Liver (tissue), 9 donors: ENCODE measurements around the gene ENTHD1. TPM values are rescaled to one million over a fixed set of nuclear protein-coding genes. Genes with fewer than 3 reads are reported as not detected.

Source experiments
- DNase-seq: peaks from one replicate; pipeline ENCODE4 v3.0.0-alpha.2; 2017; ENCODE audit warnings: low spot score
- H3K27ac ChIP-seq, 2 donors: one replicate each; pipeline ENCODE4 v1.7.0; 2013; ENCODE audit warnings: inconsistent platforms in 2 of 2, low read length in 2 of 2, control low read depth in 1 of 2, low read depth in 1 of 2, mild to moderate bottlenecking in 1 of 2
- H3K27me3 ChIP-seq, 4 donors: one replicate each; pipeline versions ENCODE4 v1.6.1 to v1.7.0; 2013; ENCODE audit warnings: low read length in 3 of 4, inconsistent platforms in 1 of 4, mild to moderate bottlenecking in 1 of 4, moderate library complexity in 1 of 4; ENCODE audit not compliant: control insufficient read depth in 4 of 4, insufficient read depth in 4 of 4
- H3K36me3 ChIP-seq, 4 donors: one replicate each; pipeline versions ENCODE4 v1.6.1 to v1.7.0; 2013; ENCODE audit warnings: low read length in 3 of 4, mild to moderate bottlenecking in 3 of 4, low read depth in 1 of 4, moderate library complexity in 1 of 4; ENCODE audit not compliant: control insufficient read depth in 4 of 4, insufficient read depth in 3 of 4
- H3K4me1 ChIP-seq, 4 donors: one replicate each; pipeline versions ENCODE4 v1.6.1 to v1.7.0; 2013; ENCODE audit warnings: low read length in 3 of 4, mild to moderate bottlenecking in 3 of 4, moderate library complexity in 1 of 4; ENCODE audit not compliant: control insufficient read depth in 4 of 4, insufficient read depth in 4 of 4
- H3K4me3 ChIP-seq, 3 donors: one replicate each; pipeline versions ENCODE4 v1.6.1 to v1.7.0; 2013; ENCODE audit warnings: low read length in 3 of 3, control low read depth in 1 of 3, low read depth in 1 of 3, mild to moderate bottlenecking in 1 of 3
- H3K9ac ChIP-seq, 2 donors: one replicate each; pipeline ENCODE4 v1.7.0; 2013; ENCODE audit warnings: low read length in 2 of 2, mild to moderate bottlenecking in 2 of 2, moderate library complexity in 2 of 2, control low read depth in 1 of 2, low read depth in 1 of 2
- H3K9me3 ChIP-seq, 4 donors: one replicate each; pipeline versions ENCODE4 v1.6.1 to v1.7.0; 2013; ENCODE audit warnings: low read length in 3 of 4; ENCODE audit not compliant: control insufficient read depth in 4 of 4
- CTCF ChIP-seq: fragments of 150-350 bp; IDR thresholded peaks from 2 replicates; pipeline ENCODE4 v1.5.1; 2017; ENCODE audit warnings: improper control_type of control experiment, low read depth, low read length; ENCODE audit not compliant: missing input control
- EGR1 ChIP-seq, 2 donors: IDR thresholded peaks; 2 replicates each; pipeline ENCODE4 v1.6.1; 2016 to 2018; ENCODE audit warnings: antibody characterized with exemption in 2 of 2, low read depth in 2 of 2
- FOXA1 ChIP-seq: IDR thresholded peaks from 2 replicates; pipeline ENCODE4 v1.6.1; 2016; ENCODE audit warnings: antibody characterized with exemption
- FOXA2 ChIP-seq: IDR thresholded peaks from 2 replicates; pipeline ENCODE4 v1.6.1; 2016; ENCODE audit warnings: antibody characterized with exemption
- GABPA ChIP-seq, 2 donors: IDR thresholded peaks in 1 of 2; conservative IDR thresholded peaks in 1 of 2; 2 replicates each; pipeline ENCODE4 v1.6.1; 2016; ENCODE audit warnings: antibody characterized with exemption in 2 of 2, mild to moderate bottlenecking in 1 of 2, moderate library complexity in 1 of 2
- HNF4A ChIP-seq, 2 donors: conservative IDR thresholded peaks; 2 replicates each; pipeline ENCODE4 v1.6.1; 2016; ENCODE audit warnings: antibody characterized with exemption in 2 of 2, mild to moderate bottlenecking in 2 of 2
- HNF4G ChIP-seq: IDR thresholded peaks from 2 replicates; pipeline ENCODE4 v1.6.1; 2016; ENCODE audit warnings: antibody characterized with exemption
- JUND ChIP-seq, 2 donors: IDR thresholded peaks; 2 replicates each; pipeline ENCODE4 v1.6.1; 2016; ENCODE audit warnings: antibody characterized with exemption in 2 of 2
- NR2F2 ChIP-seq: IDR thresholded peaks from 2 replicates; pipeline ENCODE4 v1.6.1; 2016; ENCODE audit warnings: antibody characterized with exemption
- RAD21 ChIP-seq, 2 donors: IDR thresholded peaks; 2 replicates each; pipeline ENCODE4 v1.6.1; 2016; ENCODE audit warnings: antibody characterized with exemption in 2 of 2, mild to moderate bottlenecking in 2 of 2
- REST ChIP-seq: IDR thresholded peaks from 2 replicates; pipeline ENCODE4 v1.6.1; 2016; ENCODE audit warnings: antibody characterized with exemption, mild to moderate bottlenecking
- RXRA ChIP-seq, 2 donors: IDR thresholded peaks; 2 replicates each; pipeline ENCODE4 v1.6.1; 2017 to 2018; ENCODE audit warnings: antibody characterized with exemption in 2 of 2, mild to moderate bottlenecking in 1 of 2
- SP1 ChIP-seq: IDR thresholded peaks from 2 replicates; pipeline ENCODE4 v1.6.1; 2018; ENCODE audit warnings: antibody characterized with exemption, mild to moderate bottlenecking
- TAF1 ChIP-seq: conservative IDR thresholded peaks from 2 replicates; pipeline ENCODE4 v1.6.1; 2016; ENCODE audit warnings: antibody characterized with exemption, mild to moderate bottlenecking
- YY1 ChIP-seq: IDR thresholded peaks from 2 replicates; pipeline ENCODE4 v1.6.1; 2016; ENCODE audit warnings: antibody characterized with exemption, mild to moderate bottlenecking
- ZBTB33 ChIP-seq: IDR thresholded peaks from 2 replicates; pipeline ENCODE4 v1.6.1; 2016; ENCODE audit warnings: antibody characterized with exemption
- WGBS: extraction: QIAGEN DNeasy Blood & Tissue Kit; methylation state at CpG from one replicate; pipeline ENCODE4 v1.1.7; 2013; 5-methylcytosine and 5-hydroxymethylcytosine counted together
- polyA plus RNA-seq, 2 donors: library from polyadenylated mRNA; stranded (reverse) in 1 of 2; unstranded in 1 of 2; fragments of 200-250 nt in 1 of 2; fragments of >200 nt in 1 of 2; fragmentation: Nextera tagmentation in 1 of 2; extraction: Ambion mirVana in 1 of 2; gene quantifications; one replicate each; pipeline versions ENCODE4 v1.2.1 to v1.2.3, GENCODE V29; 2013 to 2015
- total RNA-seq, 2 donors: library from RNA; depleted of rRNA; stranded (reverse); fragments of >200 nt; gene quantifications; one replicate each; pipeline ENCODE4 v1.2.3, GENCODE V29; 2014
- TF ChIP-seq, protein P1 (sequence below): IDR thresholded peaks from 2 replicates; pipeline ENCODE4 v1.6.1; 2016; ENCODE audit warnings: antibody characterized with exemption
- TF ChIP-seq, protein P2 (sequence below): IDR thresholded peaks from 2 replicates; pipeline ENCODE4 v1.6.1; 2016; ENCODE audit warnings: antibody characterized with exemption
- donor health status: healthy.
- donor health status: healthy.
- donor health status: healthy.
- donor health status: healthy.
- donor health status: healthy.

The ENTHD1 gene
- total and polyA plus RNA-seq, 4 donors = not detected

GRCh38 chr22:39856588-39856987 lies 37.0 kb downstream of the ENTHD1 start:
- no peak overlapping the region for H3K4me3 ChIP-seq
- no peak for TF ChIP-seq HNF4A (conservative IDR thresholded peaks at IDR 0.05)
- TF ChIP-seq, protein P1, sequence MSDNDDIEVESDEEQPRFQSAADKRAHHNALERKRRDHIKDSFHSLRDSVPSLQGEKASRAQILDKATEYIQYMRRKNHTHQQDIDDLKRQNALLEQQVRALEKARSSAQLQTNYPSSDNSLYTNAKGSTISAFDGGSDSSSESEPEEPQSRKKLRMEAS = no peak
- TF ChIP-seq GABPA (IDR thresholded peaks at IDR 0.05 in 1 of 2, conservative IDR thresholded peaks at IDR 0.05 in 1 of 2) = no peak
- TF ChIP-seq FOXA1 = no peak
- TF ChIP-seq HNF4G = no peak
- no peak for TF ChIP-seq EGR1 (IDR thresholded peaks at IDR 0.05; ENCODE audit: low read depth in 2 of 2)
- no peak for TF ChIP-seq REST
- no peak for TF ChIP-seq YY1
- TF ChIP-seq ZBTB33 = no peak
- TF ChIP-seq, protein P2, sequence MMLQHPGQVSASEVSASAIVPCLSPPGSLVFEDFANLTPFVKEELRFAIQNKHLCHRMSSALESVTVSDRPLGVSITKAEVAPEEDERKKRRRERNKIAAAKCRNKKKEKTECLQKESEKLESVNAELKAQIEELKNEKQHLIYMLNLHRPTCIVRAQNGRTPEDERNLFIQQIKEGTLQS = no peak
- TF ChIP-seq NR2F2 = no peak
- TF ChIP-seq SP1 = no peak
- TF ChIP-seq RXRA (IDR thresholded peaks at IDR 0.05) = no peak
- TF ChIP-seq CTCF = no peak
- TF ChIP-seq TAF1 = no peak
- TF ChIP-seq RAD21 (IDR thresholded peaks at IDR 0.05) = no peak
- TF ChIP-seq FOXA2 = no peak
- TF ChIP-seq JUND (IDR thresholded peaks at IDR 0.05) = no peak
- no peaks in the 10 kb centered on the region for H3K9me3 ChIP-seq
- WGBS = 77% methylated on average over 4 of the region's 4 CpGs
- H3K27me3 ChIP-seq = peaks cover 0 to 4% (median 0%) of the 10 kb centered on the region in 4 donors
- no peak overlapping the region for H3K9ac ChIP-seq
- DNase-seq = no peak
- no peaks in the 10 kb centered on the region for H3K36me3 ChIP-seq
- no peak overlapping the region for H3K27ac ChIP-seq
- H3K4me1 ChIP-seq = no peaks in the 10 kb centered on the region

DNA sequence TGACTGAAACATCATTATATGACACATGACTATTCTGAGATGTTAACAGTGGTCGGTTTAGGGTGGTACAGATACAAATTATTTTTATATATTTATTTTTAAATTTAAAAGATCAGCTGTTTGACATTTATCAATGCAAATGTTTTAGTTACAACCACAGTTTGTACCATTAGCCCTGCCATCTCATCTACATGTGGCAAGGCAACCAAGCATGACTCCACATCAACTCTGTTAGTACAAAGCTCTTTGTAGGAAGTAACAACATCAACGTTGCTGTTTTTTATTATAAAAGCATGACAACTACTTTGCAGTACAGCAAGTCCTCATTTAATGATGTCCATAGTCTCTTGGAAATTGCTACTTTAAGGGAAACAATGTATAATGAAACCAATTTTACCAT lies 40.8 kb downstream of the ENTHD1 start:
- WGBS = 58% methylated on average over 2 of the region's 2 CpGs
- no peak overlapping the region for H3K27ac ChIP-seq
- DNase-seq = no peak
- no peaks in the 10 kb centered on the region for H3K4me1 ChIP-seq
- H3K27me3 ChIP-seq = peaks cover 0 to 4% (median 0%) of the 10 kb centered on the region in 4 donors
- H3K9me3 ChIP-seq = no peaks in the 10 kb centered on the region
- no peak overlapping the region for H3K4me3 ChIP-seq
- H3K36me3 ChIP-seq = no peaks in the 10 kb centered on the region
- no peak overlapping the region for H3K9ac ChIP-seq
- TF ChIP-seq RXRA (IDR thresholded peaks at IDR 0.05) (no peak), EGR1 (IDR thresholded peaks at IDR 0.05; ENCODE audit: low read depth in 2 of 2) (no peak), CTCF (no peak), HNF4A (conservative IDR thresholded peaks at IDR 0.05) (no peak), HNF4G (no peak), FOXA2 (no peak), YY1 (no peak), REST (no peak), SP1 (no peak), JUND (IDR thresholded peaks at IDR 0.05) (no peak)
- TF ChIP-seq, protein P1 = no peak
